Muscle of leg (tissue), 11 donors: ENCODE results near the gene PRC1. TPM values are rescaled to one million over a fixed set of nuclear protein-coding genes. Genes with fewer than 3 reads are reported as not detected.
A peak's percentile ranks its signal among the peaks of the same experiment; 100 is the strongest.
"Not testable (repeated sequence)": the region's sequence is repeated elsewhere in the genome, so short reads cannot be mapped to it uniquely, and the experiment has no call there.

Experiments used
- DNase-seq: peaks from one replicate; pipeline ENCODE4 v3.0.0; 2013
- H3K27ac ChIP-seq: one replicate; pipeline ENCODE4 v1.5.1; 2013; ENCODE audit warnings: mild to moderate bottlenecking, low read length, control low read depth
- H3K27me3 ChIP-seq: one replicate; pipeline ENCODE4 v1.6.1; 2013; ENCODE audit warnings: low read length; ENCODE audit not compliant: control insufficient read depth, insufficient read depth
- H3K36me3 ChIP-seq: one replicate; pipeline ENCODE4 v1.6.1; 2013; ENCODE audit warnings: low read length; ENCODE audit not compliant: control insufficient read depth, insufficient read depth
- H3K4me1 ChIP-seq: one replicate; pipeline ENCODE4 v1.6.1; 2013; ENCODE audit warnings: low read length; ENCODE audit not compliant: control insufficient read depth, insufficient read depth
- H3K4me3 ChIP-seq: one replicate; pipeline ENCODE4 v1.5.1; 2013; ENCODE audit warnings: low read length, control low read depth
- H3K9me3 ChIP-seq: replicated peaks from 2 replicates; pipeline ENCODE4 v1.6.1; 2013; ENCODE audit warnings: low read depth, low read length; ENCODE audit not compliant: control insufficient read depth
- WGBS: methylation state at CpG from one replicate; pipeline ENCODE4 v1.1.5; 2013; ENCODE audit warnings: missing lambda C conversion rate; ENCODE audit not compliant: insufficient coverage; 5-methylcytosine and 5-hydroxymethylcytosine counted together
- polyA plus RNA-seq, 8 donors: library from polyadenylated mRNA; unstranded; fragments of 120-200 nt; gene quantifications; one replicate each; pipeline versions ENCODE4 v1.2.1 to v1.2.3, GENCODE V29; 2013; ENCODE audit warnings: inconsistent platforms in 1 of 8, low replicate concordance in 1 of 8; ENCODE audit not compliant: insufficient read length in 8 of 8, insufficient read depth in 1 of 8
- total RNA-seq: library from RNA; stranded (reverse); fragments of 120-200 nt; gene quantifications from one replicate; pipeline ENCODE4 v1.2.4, GENCODE V29; 2013

PRC1 gene
- total and polyA plus RNA-seq, 9 donors = 38.3 to 68.2 (median 49.9) TPM

DNA sequence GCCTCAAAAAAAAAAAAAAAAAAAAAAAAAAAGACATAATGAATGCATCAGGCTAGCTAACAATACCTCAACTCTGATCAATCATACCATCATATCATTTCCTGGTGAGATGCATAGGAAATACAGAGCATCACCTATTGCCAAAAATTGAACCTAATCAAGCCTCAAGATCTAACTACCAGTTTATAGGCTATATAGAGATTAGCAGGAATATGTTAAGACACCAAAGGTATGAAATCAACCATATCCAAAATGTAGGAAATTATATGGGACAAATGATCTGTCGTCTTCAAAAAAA, 28.4 kb upstream of the PRC1 start:
- peak overlapping the region; percentile 71 for H3K27ac ChIP-seq
- peaks cover 3% of the 10 kb centered on the region for H3K36me3 ChIP-seq
- no peaks in the 10 kb centered on the region for H3K9me3 ChIP-seq
- WGBS = no CpG with 5 or more reads among the region's 1 CpG
- H3K4me1 ChIP-seq = peaks cover 6% of the 10 kb centered on the region
- peak overlapping the region; percentile 98 for H3K4me3 ChIP-seq
- no peak for DNase-seq
- H3K27me3 ChIP-seq = no peaks in the 10 kb centered on the region

DNA sequence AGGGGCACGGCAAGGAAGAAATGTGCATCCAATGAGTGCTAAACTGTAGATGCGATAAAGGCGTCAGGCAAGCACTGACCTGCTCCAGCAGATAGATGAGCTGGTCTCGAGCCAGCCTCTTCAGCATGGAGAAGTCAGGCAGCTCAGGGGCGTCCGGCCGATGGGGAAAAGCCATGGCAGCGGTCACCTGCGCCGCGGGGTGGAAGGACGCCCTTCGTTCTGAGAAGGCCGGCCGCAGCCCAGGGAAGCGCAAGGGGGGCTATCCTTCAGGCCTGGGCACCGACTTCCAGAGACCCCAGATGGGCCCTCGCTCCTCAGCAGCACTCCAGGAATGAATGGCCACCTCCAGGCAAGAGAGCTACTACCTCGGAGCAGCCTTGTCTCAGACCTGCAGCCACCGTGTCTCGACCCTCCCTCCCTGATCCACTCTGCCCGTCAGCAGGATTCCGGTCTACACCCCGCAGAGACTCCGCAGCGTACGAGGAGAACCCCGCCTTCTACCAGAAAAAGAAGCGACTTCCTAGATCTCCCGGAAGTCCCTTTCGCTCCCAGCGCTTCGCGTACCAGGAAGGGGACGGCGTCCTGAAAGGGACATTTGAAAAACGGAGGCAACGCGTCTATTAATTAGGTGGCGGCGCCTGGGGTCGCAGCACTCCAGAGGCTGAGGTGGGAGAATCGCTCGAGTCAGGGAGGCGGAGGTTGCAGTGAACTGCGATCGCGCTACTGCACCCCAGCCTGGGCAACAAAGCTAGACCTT, 27.9 kb upstream of the PRC1 start, which contains the start of gene VPS33B:
Gene VPS33B (minus strand): TSS at position 520 of the 757 bp plus-strand sequence. CDS start 345 bp downstream, at position 175.
- peak; percentile 97 for DNase-seq

DNA sequence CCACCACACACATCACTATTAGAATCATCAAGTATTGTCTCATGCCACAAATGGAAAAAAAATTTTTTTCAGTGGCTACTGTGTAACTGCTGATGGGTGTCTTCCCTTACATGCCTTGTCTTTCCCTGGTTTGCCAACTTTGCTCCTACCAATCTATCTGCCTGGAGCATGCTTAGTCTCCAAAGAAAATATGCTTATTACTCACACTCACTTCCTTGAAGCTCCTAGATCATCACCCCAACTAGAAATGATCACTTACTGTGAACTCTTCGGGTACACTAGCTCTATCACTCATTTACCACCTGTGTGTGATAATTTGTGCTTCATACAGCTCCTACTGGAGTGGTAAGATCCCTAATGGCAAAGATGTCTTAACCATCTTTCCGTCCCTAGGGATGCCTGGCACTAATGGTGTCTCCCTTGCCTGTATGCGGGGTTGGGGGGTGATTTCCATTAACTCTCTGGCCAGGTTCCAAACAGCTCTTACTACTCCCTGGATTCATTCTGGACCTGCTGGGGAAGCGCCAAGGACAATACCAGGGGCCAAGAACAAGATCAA, 27.3 kb upstream of the PRC1 start:
- no peaks in the 10 kb centered on the region for H3K27me3 ChIP-seq
- no peak for DNase-seq
- peaks cover 8% of the 10 kb centered on the region for H3K36me3 ChIP-seq
- peak overlapping the region; percentile 98 for H3K4me3 ChIP-seq
- H3K27ac ChIP-seq = peak overlapping the region; percentile 71
- 0% methylated on average over 1 of the region's 4 CpGs for WGBS
- H3K9me3 ChIP-seq = no peaks in the 10 kb centered on the region
- peaks cover 6% of the 10 kb centered on the region for H3K4me1 ChIP-seq

More for the DNA sequence above, 27.9 kb upstream of the PRC1 start, which contains the start of gene VPS33B:
- no peaks in the 10 kb centered on the region for H3K9me3 ChIP-seq
- peak within 1 kb of the TSS; percentile 71 for H3K27ac ChIP-seq
- under 1% methylated on average over 42 of the region's 48 CpGs for WGBS
- H3K4me1 ChIP-seq = peaks cover 6% of the 10 kb centered on the region
- H3K27me3 ChIP-seq = no peaks in the 10 kb centered on the region
- peaks cover 3% of the 10 kb centered on the region for H3K36me3 ChIP-seq
- H3K4me3 ChIP-seq = peak within 1 kb of the TSS; percentile 98

DNA sequence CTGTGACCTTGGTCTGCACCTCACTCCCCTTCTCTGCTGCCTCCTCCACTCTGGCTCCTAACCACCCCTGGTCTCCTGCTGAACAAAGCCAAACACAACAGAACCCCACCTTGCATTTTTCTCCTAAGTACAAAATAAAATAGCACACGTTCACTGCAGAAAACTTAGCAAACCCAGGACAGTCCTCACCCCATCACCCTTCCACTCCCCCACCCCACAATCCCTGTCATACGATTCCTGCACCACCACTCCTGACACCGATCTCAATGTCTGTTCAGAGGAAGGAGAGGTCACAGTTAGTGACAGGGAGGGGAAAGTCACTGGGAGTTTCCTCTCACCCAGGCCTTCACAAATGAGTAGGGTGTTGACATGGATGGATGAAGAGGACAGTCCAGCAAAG, 23.8 kb upstream of the PRC1 start:
- no CpG with 5 or more reads among the region's 3 CpGs for WGBS
- Histone ChIP-seq H3K36me3 (peaks cover 22% of the 10 kb centered on the region), H3K27me3 (no peaks in the 10 kb centered on the region), H3K9me3 (no peaks in the 10 kb centered on the region), H3K27ac (no peak overlapping the region), H3K4me3 (no peak overlapping the region), H3K4me1 (peaks cover 6% of the 10 kb centered on the region)
- DNase-seq = no peak

DNA sequence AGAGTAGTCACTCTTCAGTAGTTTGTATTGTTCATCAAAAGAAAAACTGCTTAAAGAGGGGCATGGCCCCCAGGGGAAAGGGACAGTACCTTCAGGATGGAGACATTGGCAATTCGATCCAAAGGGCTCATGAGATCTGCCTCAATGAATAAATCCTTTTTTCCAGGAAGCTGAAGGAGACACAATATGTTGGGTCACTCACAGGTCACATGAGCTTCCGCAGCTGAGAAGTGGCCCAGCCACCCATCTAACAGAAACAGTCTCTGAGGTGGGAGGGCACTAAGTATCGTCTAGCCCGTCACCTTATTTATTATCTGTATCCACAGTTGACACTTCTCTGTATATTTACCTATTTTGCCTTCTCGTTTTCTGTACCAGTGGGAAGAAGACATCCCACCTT, 23.4 kb upstream of the PRC1 start:
- peaks cover 26% of the 10 kb centered on the region for H3K36me3 ChIP-seq
- 78% methylated on average over 3 of the region's 5 CpGs for whole genome bisulfite sequencing

GRCh38 chr15:91013701-91014100, 19.4 kb upstream of the PRC1 start:
- WGBS = 90% methylated on average over 8 of the region's 10 CpGs
- not testable (repeated sequence) for DNase-seq, H3K27me3 ChIP-seq, H3K4me3 ChIP-seq, H3K4me1 ChIP-seq, H3K9me3 ChIP-seq, H3K27ac ChIP-seq
- peaks cover 50% of the 10 kb centered on the region for H3K36me3 ChIP-seq

More for the DNA sequence above, 23.4 kb upstream of the PRC1 start:
- Histone ChIP-seq H3K9me3 (no peaks in the 10 kb centered on the region), H3K4me1 (peaks cover 6% of the 10 kb centered on the region), H3K27me3 (no peaks in the 10 kb centered on the region), H3K27ac (no peak overlapping the region), H3K4me3 (no peak overlapping the region)
- DNase-seq = no peak

- Histone ChIP-seq H3K36me3 (peaks cover 78% of the 10 kb centered on the region), H3K9me3 (no peaks in the 10 kb centered on the region), H3K4me3 (no peak overlapping the region), H3K4me1 (no peaks in the 10 kb centered on the region), H3K27ac (no peak overlapping the region), H3K27me3 (no peaks in the 10 kb centered on the region)
- 92% methylated on average over 2 of the region's 3 CpGs for WGBS
- no peak for DNase-seq
These were observed 12.9 kb upstream of the PRC1 start for GRCh38 chr15:91007266-91007665.

DNA sequence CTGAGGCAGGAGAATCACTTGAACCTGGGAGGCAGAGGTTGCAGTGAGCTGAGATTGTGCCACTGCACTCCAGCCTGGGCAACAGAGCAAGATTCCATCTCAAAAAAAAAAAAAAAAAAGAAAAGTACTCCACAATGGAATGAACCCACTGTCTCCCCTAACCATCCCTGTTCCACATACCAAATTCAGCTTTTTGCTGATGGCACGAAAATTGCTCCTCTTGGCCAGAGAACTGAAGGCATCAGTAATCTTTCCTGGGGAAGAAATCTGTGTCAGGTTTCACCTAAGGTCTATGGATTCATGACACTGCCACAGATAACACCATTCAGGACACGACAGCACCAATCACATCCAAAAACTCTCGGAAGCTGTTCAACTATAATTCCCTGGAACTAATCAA, 6.9 kb upstream of the PRC1 start:
- Histone ChIP-seq H3K4me1 (no peaks in the 10 kb centered on the region), H3K9me3 (no peaks in the 10 kb centered on the region), H3K27me3 (no peaks in the 10 kb centered on the region), H3K36me3 (peaks cover 81% of the 10 kb centered on the region), H3K4me3 (no peak overlapping the region), H3K27ac (no peak overlapping the region)
- WGBS = 90% methylated on average over 3 of the region's 3 CpGs
- no peak for DNase-seq

DNA sequence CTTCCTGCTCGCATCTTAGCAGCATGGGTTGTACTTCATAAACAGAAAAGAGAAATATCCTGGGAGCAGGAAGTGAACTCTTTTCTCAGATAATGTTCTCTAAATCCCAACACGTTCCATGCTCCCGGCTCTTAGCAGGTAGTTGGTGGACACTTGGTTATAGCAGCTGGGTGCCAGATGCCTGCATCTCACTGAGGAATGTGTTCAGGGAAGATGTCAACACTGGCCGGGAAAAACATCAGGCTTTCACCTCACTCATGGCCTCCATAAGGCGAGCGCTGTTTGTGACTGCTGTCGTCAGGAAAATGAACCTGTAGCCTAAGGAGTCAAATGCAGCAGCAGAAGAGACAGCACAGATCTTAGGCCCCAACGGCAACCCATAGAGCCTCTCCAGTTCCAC, 4.4 kb upstream of the PRC1 start:
- DNase-seq = no peak
- Histone ChIP-seq H3K27me3 (no peaks in the 10 kb centered on the region), H3K9me3 (no peaks in the 10 kb centered on the region), H3K4me3 (no peak overlapping the region), H3K36me3 (peaks cover 59% of the 10 kb centered on the region), H3K4me1 (no peaks in the 10 kb centered on the region), H3K27ac (no peak overlapping the region)
- WGBS = 70% methylated on average over 6 of the region's 8 CpGs

GRCh38 chr15:90994059-90994416, 297 bp downstream of the PRC1 start:
- peaks cover 7% of the 10 kb centered on the region for H3K4me1 ChIP-seq
- H3K27me3 ChIP-seq = no peaks in the 10 kb centered on the region
- H3K4me3 ChIP-seq = peak overlapping the region; percentile 99
- no peaks in the 10 kb centered on the region for H3K9me3 ChIP-seq
- peak overlapping the region; percentile 93 for H3K27ac ChIP-seq
- WGBS = under 1% methylated on average over 49 of the region's 50 CpGs
- no peak for DNase-seq
- H3K36me3 ChIP-seq = peaks cover 16% of the 10 kb centered on the region
